SJSA1 (cell line): ENCODE results near the gene KCNAB1. TPM values are rescaled to one million over a fixed set of nuclear protein-coding genes. Genes with fewer than 3 reads are reported as not detected.
"Not testable (repeated sequence)": the region's sequence is repeated elsewhere in the genome, so short reads cannot be mapped to it uniquely, and the experiment has no call there.

Experiments used
- DNase-seq, 2 experiments: peaks; one replicate each; pipeline ENCODE4 v3.0.0-alpha.2; 2015 to 2020; ENCODE audit warnings: low spot score in 2 of 2, low read depth in 1 of 2
- H3K27ac ChIP-seq: fragments of 250-450 bp; sonication (Bioruptor Pico); 2 replicates; pipeline ENCODE4 v1.5.1; 2020; ENCODE audit warnings: mild to moderate bottlenecking, moderate library complexity
- H3K27me3 ChIP-seq: fragments of 250-450 bp; sonication (Bioruptor Pico); replicated peaks from 2 replicates; pipeline ENCODE4 v1.5.1; 2020; ENCODE audit warnings: mild to moderate bottlenecking, moderate library complexity
- H3K36me3 ChIP-seq: fragments of 250-450 bp; sonication (Bioruptor Pico); 2 replicates; pipeline ENCODE4 v1.5.1; 2020; ENCODE audit warnings: mild to moderate bottlenecking
- H3K4me1 ChIP-seq: fragments of 250-450 bp; sonication (Bioruptor Pico); replicated peaks from 2 replicates; pipeline ENCODE4 v1.6.1; 2021; ENCODE audit warnings: mild to moderate bottlenecking
- H3K4me3 ChIP-seq: fragments of 250-450 bp; sonication (Bioruptor Pico); 2 replicates; pipeline ENCODE4 v1.5.1; 2020; ENCODE audit warnings: mild to moderate bottlenecking
- H3K9me3 ChIP-seq: fragments of 250-450 bp; sonication (Bioruptor Pico); replicated peaks from 2 replicates; pipeline ENCODE4 v1.5.1; 2020; ENCODE audit warnings: mild to moderate bottlenecking
- total RNA-seq: library from RNA; depleted of rRNA; stranded (reverse); fragments of >200 nt; shearing (Covaris generic); gene quantifications from 2 replicates; pipeline ENCODE4 v1.2.3, GENCODE V29; 2014

The KCNAB1 gene
- total RNA-seq, 1 experiment from 2014 or later, result 1.6 TPM

- no peaks in the 10 kb centered on the region for H3K27me3 ChIP-seq
- no peak overlapping the region for H3K4me3 ChIP-seq
- DNase-seq, result no peak
- no peaks in the 10 kb centered on the region for H3K36me3 ChIP-seq
- H3K27ac ChIP-seq, result no peak overlapping the region
- H3K9me3 ChIP-seq, result no peaks in the 10 kb centered on the region
- H3K4me1 ChIP-seq, result no peaks in the 10 kb centered on the region
Measured at GRCh38 chr3:156108616-156109015, 11.8 kb upstream of the KCNAB1 start.

GRCh38 chr3:156109989-156110388 lies 10.4 kb upstream of the KCNAB1 start:
- no peaks in the 10 kb centered on the region for H3K4me1 ChIP-seq
- no peak overlapping the region for H3K4me3 ChIP-seq
- DNase-seq, result no peak
- H3K36me3 ChIP-seq, result no peaks in the 10 kb centered on the region
- H3K9me3 ChIP-seq, result no peaks in the 10 kb centered on the region
- H3K27ac ChIP-seq, result no peak overlapping the region
- no peaks in the 10 kb centered on the region for H3K27me3 ChIP-seq

DNA sequence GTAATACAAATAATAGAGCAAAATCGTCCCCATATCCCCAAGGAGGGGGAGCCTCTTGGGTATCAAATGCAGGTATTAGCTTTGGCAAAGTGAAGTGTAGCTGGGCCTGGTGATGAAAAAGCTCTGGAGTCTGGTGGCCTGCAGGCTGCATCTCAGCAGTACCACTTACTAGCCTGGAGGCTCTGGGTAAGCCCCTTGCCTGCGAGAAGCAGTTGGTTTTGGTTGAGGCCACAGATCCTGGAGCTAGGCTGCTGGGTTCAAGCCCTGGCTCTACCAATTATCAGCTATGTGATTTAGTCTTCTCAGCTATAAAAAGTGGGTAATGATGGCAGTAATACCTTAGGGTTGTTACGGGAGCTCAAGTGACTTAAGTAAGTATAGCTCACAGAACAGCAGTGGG lies 6.1 kb downstream of the KCNAB1 start:
- Histone ChIP-seq H3K4me1 (no peaks in the 10 kb centered on the region), H3K27ac (no peak overlapping the region), H3K4me3 (no peak overlapping the region), H3K9me3 (no peaks in the 10 kb centered on the region), H3K36me3 (no peaks in the 10 kb centered on the region), H3K27me3 (peaks cover 3% of the 10 kb centered on the region)
- no peak for DNase-seq

GRCh38 chr3:156131241-156131640 lies 10.9 kb downstream of the KCNAB1 start:
- Histone ChIP-seq H3K27ac (no peak overlapping the region), H3K4me3 (no peak overlapping the region), H3K27me3 (peaks cover 7% of the 10 kb centered on the region), H3K4me1 (no peaks in the 10 kb centered on the region), H3K9me3 (no peaks in the 10 kb centered on the region), H3K36me3 (no peaks in the 10 kb centered on the region)
- no peak for DNase-seq

DNA sequence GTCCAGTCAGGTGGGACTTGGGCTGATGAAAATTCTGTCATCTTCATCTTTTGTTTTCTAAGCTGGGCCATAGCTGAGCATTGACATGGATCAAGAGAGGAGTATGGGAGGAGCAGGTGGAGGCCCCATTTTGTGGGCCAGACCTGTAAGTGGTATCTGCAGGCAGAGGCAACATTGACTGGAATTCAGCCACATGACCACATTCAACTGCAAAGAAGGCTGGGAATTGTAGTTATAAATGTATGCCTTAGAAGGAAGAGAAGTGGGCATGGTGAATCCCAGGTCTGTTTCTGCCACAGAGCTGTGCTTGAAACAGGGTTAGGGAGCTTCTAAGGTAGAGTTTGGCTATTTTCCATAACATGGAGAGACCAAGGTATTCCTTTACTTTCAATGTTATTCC lies 11.4 kb downstream of the KCNAB1 start:
- peaks cover 7% of the 10 kb centered on the region for H3K27me3 ChIP-seq
- no peak overlapping the region for H3K27ac ChIP-seq
- H3K36me3 ChIP-seq, result no peaks in the 10 kb centered on the region

GRCh38 chr3:156132313-156132712 lies 11.9 kb downstream of the KCNAB1 start:
- Histone ChIP-seq H3K36me3 (no peaks in the 10 kb centered on the region), H3K27me3 (peaks cover 7% of the 10 kb centered on the region), H3K4me3 (no peak overlapping the region), H3K4me1 (no peaks in the 10 kb centered on the region), H3K27ac (no peak overlapping the region), H3K9me3 (no peaks in the 10 kb centered on the region)
- no peak for DNase-seq

More for the DNA sequence above, 11.4 kb downstream of the KCNAB1 start:
- H3K4me3 ChIP-seq, result no peak overlapping the region
- no peak for DNase-seq
- H3K4me1 ChIP-seq, result no peaks in the 10 kb centered on the region
- no peaks in the 10 kb centered on the region for H3K9me3 ChIP-seq

DNA sequence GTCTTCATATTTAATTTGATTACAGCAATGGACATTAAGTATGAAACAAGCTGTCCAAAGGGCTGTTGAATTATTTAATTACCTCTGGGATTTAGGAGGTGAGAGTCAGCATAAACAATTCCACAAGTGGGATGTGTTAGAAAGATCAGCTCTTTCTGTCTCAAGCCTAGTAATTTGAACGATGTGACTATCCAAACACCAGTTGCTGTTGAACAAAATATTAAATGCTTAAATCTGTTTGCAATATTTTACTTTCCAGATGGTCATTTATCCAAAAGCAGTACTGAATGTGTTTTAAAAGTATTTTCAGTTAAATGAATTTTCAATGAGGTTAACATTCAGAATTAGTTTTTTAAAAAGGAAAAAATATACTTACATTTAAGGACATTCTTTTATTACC lies 12.7 kb downstream of the KCNAB1 start:
- no peak overlapping the region for H3K4me3 ChIP-seq
- no peak for DNase-seq
- H3K36me3 ChIP-seq, result no peaks in the 10 kb centered on the region
- no peaks in the 10 kb centered on the region for H3K4me1 ChIP-seq
- no peaks in the 10 kb centered on the region for H3K9me3 ChIP-seq
- H3K27me3 ChIP-seq, result peaks cover 7% of the 10 kb centered on the region
- no peak overlapping the region for H3K27ac ChIP-seq

DNA sequence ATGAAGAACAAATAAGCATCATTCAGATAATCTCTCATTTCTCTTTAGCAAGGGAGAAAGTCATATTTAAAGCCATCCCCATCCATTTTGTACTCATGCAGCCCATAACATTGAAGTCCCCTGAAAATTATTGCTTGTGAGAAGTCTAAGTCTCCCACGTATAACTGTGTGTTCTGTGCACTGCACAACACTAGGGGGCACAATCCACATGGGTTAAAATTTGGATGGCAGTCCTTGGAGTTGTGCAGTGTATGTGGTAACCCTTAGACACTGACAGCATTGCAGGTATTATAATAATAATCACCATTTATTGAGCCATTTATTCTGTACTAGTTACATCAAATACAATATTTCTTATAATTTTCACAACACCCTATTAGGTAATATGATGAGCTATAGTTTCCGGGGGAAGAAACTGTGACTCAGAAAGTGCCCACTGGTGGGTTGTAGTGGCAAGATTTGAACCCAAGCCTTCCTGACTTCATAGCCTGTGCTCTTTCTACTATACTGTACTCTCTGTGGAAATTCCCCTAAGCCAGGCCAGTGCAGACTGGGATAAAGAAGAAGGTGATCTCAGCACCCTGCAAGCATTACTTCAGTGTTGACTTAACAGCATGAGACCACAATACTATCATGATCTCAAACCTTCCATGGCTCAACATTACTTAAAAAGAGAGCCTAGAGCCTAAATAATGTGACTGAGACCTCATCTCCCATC lies 15.7 kb downstream of the KCNAB1 start:
- Histone ChIP-seq H3K9me3 (no peaks in the 10 kb centered on the region), H3K4me1 (no peaks in the 10 kb centered on the region), H3K27ac (no peak overlapping the region), H3K4me3 (no peak overlapping the region), H3K27me3 (0 out of 2 replicates have a peak, but pooled peaks cover 3% of the 10 kb centered on the region), H3K36me3 (no peaks in the 10 kb centered on the region)
- no peak for DNase-seq

DNA sequence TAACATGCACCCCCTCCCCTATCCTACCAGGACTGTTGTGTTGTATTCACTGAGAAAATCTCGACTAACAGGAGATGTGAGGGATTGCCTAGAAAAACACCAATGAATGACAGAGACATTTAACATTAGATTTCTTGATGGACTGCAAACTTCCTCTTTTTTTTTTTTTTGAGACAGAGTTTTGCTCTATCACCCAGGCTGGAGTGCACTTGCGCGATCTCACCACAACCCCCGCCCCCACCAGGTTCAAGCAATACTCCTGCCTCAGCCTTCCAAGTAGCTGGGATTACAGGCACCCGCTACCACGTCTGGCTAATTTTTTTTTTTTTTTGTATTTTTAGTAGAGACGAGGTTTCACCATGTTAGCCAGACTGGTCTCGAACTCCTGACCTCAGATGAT lies 17.0 kb downstream of the KCNAB1 start:
- not testable (repeated sequence) for H3K27me3 ChIP-seq, H3K36me3 ChIP-seq, H3K27ac ChIP-seq, H3K4me3 ChIP-seq, H3K9me3 ChIP-seq, DNase-seq, H3K4me1 ChIP-seq

DNA sequence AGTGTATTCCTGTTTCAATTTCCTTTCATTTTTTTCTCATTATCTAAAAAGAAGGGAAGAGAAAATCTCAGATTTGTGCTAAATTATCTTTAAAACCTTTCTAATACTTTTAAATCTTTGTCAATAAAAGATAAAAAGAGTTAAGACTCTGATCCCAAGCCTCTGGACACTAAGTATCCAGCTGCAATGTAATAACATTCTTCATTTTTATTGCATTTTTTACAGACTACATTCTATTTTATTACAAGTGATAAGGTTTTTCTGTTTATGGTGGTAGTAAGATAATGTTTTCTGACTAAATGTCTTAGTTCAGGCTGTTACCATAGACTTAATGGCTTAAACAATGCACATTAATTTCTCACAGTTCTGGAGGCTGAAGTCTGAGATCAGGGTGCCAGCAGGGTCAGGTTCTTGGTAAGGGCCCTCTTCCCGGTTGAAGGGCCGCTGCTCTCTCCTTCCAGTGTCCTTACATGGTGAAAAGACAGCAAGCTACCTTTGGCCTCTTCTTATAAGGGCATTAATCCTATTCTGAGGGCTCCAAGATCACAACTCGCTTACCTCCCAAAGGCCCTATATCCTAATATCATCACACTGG lies 19.7 kb downstream of the KCNAB1 start:
- Histone ChIP-seq H3K9me3 (no peaks in the 10 kb centered on the region), H3K4me1 (no peaks in the 10 kb centered on the region), H3K27me3 (0 out of 2 replicates have a peak, but pooled peaks cover 3% of the 10 kb centered on the region), H3K27ac (no peak overlapping the region), H3K36me3 (no peaks in the 10 kb centered on the region), H3K4me3 (no peak overlapping the region)
- DNase-seq, result no peak

- no peak for DNase-seq
- no peaks in the 10 kb centered on the region for H3K9me3 ChIP-seq
- H3K36me3 ChIP-seq, result no peaks in the 10 kb centered on the region
- H3K4me3 ChIP-seq, result no peak overlapping the region
- no peaks in the 10 kb centered on the region for H3K4me1 ChIP-seq
- H3K27ac ChIP-seq, result no peak overlapping the region
- 0 out of 2 replicates have a peak, but pooled peaks cover 3% of the 10 kb centered on the region for H3K27me3 ChIP-seq
Measured at GRCh38 chr3:156142702-156143101, 22.3 kb downstream of the KCNAB1 start.

- no peak overlapping the region for H3K27ac ChIP-seq
- no peak for DNase-seq
- 0 out of 2 replicates have a peak, but pooled peaks cover 3% of the 10 kb centered on the region for H3K27me3 ChIP-seq
Measured at GRCh38 chr3:156143136-156143535, 22.8 kb downstream of the KCNAB1 start.

DNA sequence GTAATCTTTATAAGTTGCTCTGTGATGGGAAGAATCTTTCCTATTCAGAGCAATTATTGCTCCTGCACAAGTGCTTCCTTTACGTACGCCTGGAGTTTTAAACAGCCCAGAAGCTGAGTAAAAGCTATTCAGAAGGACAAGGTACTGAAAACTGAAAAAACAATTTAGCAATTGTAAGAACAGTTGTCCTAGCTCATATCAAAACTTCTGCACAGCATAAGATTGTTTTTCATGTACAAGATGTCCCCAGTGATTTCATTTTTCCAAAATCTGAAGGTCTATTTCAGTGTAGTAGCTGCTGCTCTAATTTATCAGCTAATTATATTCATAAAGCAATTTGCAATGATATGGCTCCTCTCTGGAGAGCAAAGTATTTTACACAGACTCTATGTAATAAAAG lies 23.7 kb downstream of the KCNAB1 start:
- Histone ChIP-seq H3K27me3 (0 out of 2 replicates have a peak, but pooled peaks cover 3% of the 10 kb centered on the region), H3K4me1 (peaks cover 4% of the 10 kb centered on the region), H3K4me3 (no peak overlapping the region), H3K27ac (no peak overlapping the region), H3K36me3 (no peaks in the 10 kb centered on the region), H3K9me3 (no peaks in the 10 kb centered on the region)
- DNase-seq, result no peak

More at GRCh38 chr3:156143136-156143535, 22.8 kb downstream of the KCNAB1 start:
- Histone ChIP-seq H3K4me3 (no peak overlapping the region), H3K36me3 (no peaks in the 10 kb centered on the region), H3K4me1 (no peaks in the 10 kb centered on the region), H3K9me3 (no peaks in the 10 kb centered on the region)

GRCh38 chr3:156145866-156146265 lies 25.5 kb downstream of the KCNAB1 start:
- no peak for DNase-seq
- 0 out of 2 replicates have a peak, but pooled peaks cover 3% of the 10 kb centered on the region for H3K27me3 ChIP-seq
- H3K9me3 ChIP-seq, result no peaks in the 10 kb centered on the region
- no peaks in the 10 kb centered on the region for H3K36me3 ChIP-seq
- H3K27ac ChIP-seq, result no peak overlapping the region
- peaks cover 11% of the 10 kb centered on the region for H3K4me1 ChIP-seq
- no peak overlapping the region for H3K4me3 ChIP-seq
